IMR-90 (cell line): ENCODE results near the gene HES7. TPM values are rescaled to one million over a fixed set of nuclear protein-coding genes. Genes with fewer than 3 reads are reported as not detected.

ENCODE experiments used
- ATAC-seq: fragments of 200-7000 bp; cut with Tn5 transposase; 2 replicates; pipeline ENCODE4 v1.9.1; 2020; ENCODE audit warnings: low read depth, mild to moderate bottlenecking, moderate library complexity
- BruUV-seq: library from RNA; stranded (reverse); fragments of 400-500 nt; replicated peaks from 2 replicates; lab custom pipeline; 2021; lab: Mats Ljungman, UMichigan
- CTCF ChIA-PET: fragments of 300-600 bp; formaldehyde crosslinking; extraction: SDS; loops from one replicate; lab custom pipeline; 2021; ENCODE audit warnings: antibody characterized with exemption; lab: Yijun Ruan, JAX
- POLR2A ChIA-PET: fragments of 300-600 bp; sonication (Branson Sonifier 250); formaldehyde crosslinking; loops from one replicate; lab custom pipeline; 2022; ENCODE audit warnings: antibody characterized with exemption; ENCODE audit not compliant: unreplicated experiment; lab: Charles Lee
- DNase-seq: peaks from one replicate; pipeline ENCODE4 v3.0.0; 2013
- H2AFZ ChIP-seq: replicated peaks from 2 replicates; pipeline ENCODE3; 2013; ENCODE audit warnings: low read length, mild to moderate bottlenecking; ENCODE audit not compliant: poor library complexity
- H2AK5ac ChIP-seq: 2 replicates; pipeline ENCODE4 v1.6.1; 2013; ENCODE audit warnings: low read depth, low read length, inconsistent platforms
- H2AK9ac ChIP-seq: replicated peaks from 2 replicates; pipeline ENCODE3; 2013; ENCODE audit warnings: mild to moderate bottlenecking, low read depth, low read length, moderate library complexity; ENCODE audit not compliant: poor library complexity
- H2BK120ac ChIP-seq: 2 replicates; pipeline ENCODE4 v1.6.1; 2013; ENCODE audit warnings: low read depth, low read length, inconsistent platforms
- H2BK15ac ChIP-seq: 3 replicates; pipeline ENCODE4 v1.6.1; 2013; ENCODE audit warnings: low read depth, low read length, inconsistent platforms
- H2BK20ac ChIP-seq: 2 replicates; pipeline ENCODE4 v1.6.1; 2013; ENCODE audit warnings: low read depth, mild to moderate bottlenecking, inconsistent platforms, low read length, moderate library complexity
- H2BK5ac ChIP-seq: 2 replicates; pipeline ENCODE4 v1.6.1; 2013; ENCODE audit warnings: mild to moderate bottlenecking, low read depth, low read length, inconsistent platforms; ENCODE audit not compliant: poor library complexity, severe bottlenecking
- H3K14ac ChIP-seq: replicated peaks from 2 replicates; pipeline ENCODE4 v1.6.1; 2013; ENCODE audit warnings: low read depth, low read length, inconsistent platforms
- H3K18ac ChIP-seq: 2 replicates; pipeline ENCODE4 v1.6.1; 2013; ENCODE audit warnings: low read depth, low read length, control low read depth
- H3K23ac ChIP-seq: 2 replicates; pipeline ENCODE4 v1.6.1; 2013; ENCODE audit warnings: low read depth, low read length, inconsistent platforms
- H3K27ac ChIP-seq: 2 replicates; pipeline ENCODE4 v1.5.1; 2013; ENCODE audit warnings: mild to moderate bottlenecking, control low read depth, low read length; ENCODE audit not compliant: insufficient read depth
- H3K27me3 ChIP-seq: 2 replicates; pipeline ENCODE4 v1.6.1; 2013; ENCODE audit warnings: low read length; ENCODE audit not compliant: control insufficient read depth, insufficient read depth
- H3K36me3 ChIP-seq: 2 replicates; pipeline ENCODE4 v1.6.1; 2013; ENCODE audit warnings: low read length, mixed read lengths; ENCODE audit not compliant: control insufficient read depth, insufficient read depth
- H3K4ac ChIP-seq: 2 replicates; pipeline ENCODE4 v1.6.1; 2013; ENCODE audit warnings: low read depth, low read length, inconsistent platforms
- H3K4me1 ChIP-seq: 2 replicates; pipeline ENCODE4 v1.6.1; 2013; ENCODE audit warnings: low read length, mixed read lengths; ENCODE audit not compliant: control insufficient read depth, insufficient read depth
- H3K4me2 ChIP-seq: 2 replicates; pipeline ENCODE4 v1.6.1; 2013; ENCODE audit warnings: low read depth, mild to moderate bottlenecking, control low read depth, low read length, moderate library complexity
- H3K4me3 ChIP-seq: 2 replicates; pipeline ENCODE4 v1.5.1; 2013; ENCODE audit warnings: low read depth, mild to moderate bottlenecking, control low read depth, low read length, moderate library complexity; ENCODE audit not compliant: insufficient read depth
- H3K56ac ChIP-seq: 2 replicates; pipeline ENCODE4 v1.6.1; 2013; ENCODE audit warnings: low read length, inconsistent platforms; ENCODE audit not compliant: insufficient read depth; ENCODE audit errors: extremely low read depth
- H3K79me1 ChIP-seq, 2 experiments: 2 replicates each; pipeline ENCODE4 v1.6.1; 2013; ENCODE audit warnings: low read length in 2 of 2, inconsistent platforms in 1 of 2, low read depth in 1 of 2
- H3K9ac ChIP-seq: 2 replicates; pipeline ENCODE4 v1.6.1; 2013; ENCODE audit warnings: low read depth, low read length, control low read depth
- H3K9me1 ChIP-seq: 2 replicates; pipeline ENCODE4 v1.6.1; 2013; ENCODE audit warnings: low read length, inconsistent platforms; ENCODE audit not compliant: insufficient read depth
- H3K9me3 ChIP-seq: 2 replicates; pipeline ENCODE4 v1.6.1; 2013; ENCODE audit warnings: low read length; ENCODE audit not compliant: control insufficient read depth, insufficient read depth
- H4K20me1 ChIP-seq: 2 replicates; pipeline ENCODE4 v1.6.1; 2013; ENCODE audit warnings: low read length, inconsistent platforms; ENCODE audit not compliant: insufficient read depth
- H4K5ac ChIP-seq: 2 replicates; pipeline ENCODE4 v1.6.1; 2013; ENCODE audit warnings: mild to moderate bottlenecking, low read depth, low read length, control low read depth
- H4K8ac ChIP-seq, 2 experiments: 2 replicates each; pipeline ENCODE4 v1.6.1; 2013; ENCODE audit warnings: low read depth in 2 of 2, low read length in 2 of 2, control low read depth in 1 of 2, inconsistent platforms in 1 of 2
- H4K91ac ChIP-seq: 2 replicates; pipeline ENCODE4 v1.6.1; 2013; ENCODE audit warnings: low read depth, low read length, inconsistent platforms; ENCODE audit not compliant: insufficient read depth
- BHLHE40 ChIP-seq: fragments of 150-350 bp; IDR thresholded peaks from 2 replicates; pipeline ENCODE4 v1.6.1; 2016; ENCODE audit warnings: mild to moderate bottlenecking, low read depth, low read length
- CEBPB ChIP-seq: IDR thresholded peaks from 2 replicates; pipeline ENCODE4 v1.6.1; 2012; ENCODE audit warnings: low read depth, low read length, improper control_type of control experiment
- CHD1 ChIP-seq: IDR thresholded peaks from 2 replicates; pipeline ENCODE4 v1.6.1; 2012; ENCODE audit warnings: low read depth, low read length, improper control_type of control experiment
- MXI1 ChIP-seq: IDR thresholded peaks from 2 replicates; pipeline ENCODE4 v1.6.1; 2012; ENCODE audit warnings: low read depth, mild to moderate bottlenecking, low read length, moderate library complexity, borderline replicate concordance
- RAD21 ChIP-seq: IDR thresholded peaks from 2 replicates; pipeline ENCODE4 v1.6.1; 2012; ENCODE audit warnings: low read length, improper control_type of control experiment
- RFX5 ChIP-seq: IDR thresholded peaks from 2 replicates; pipeline ENCODE4 v1.8.0; 2012; ENCODE audit warnings: low read depth, mild to moderate bottlenecking, low read length, moderate library complexity
- WGBS, 2 experiments: methylation state at CpG; one replicate each; pipeline versions ENCODE4 v1.1.5 to v1.1.7; 2013; ENCODE audit warnings: missing lambda C conversion rate in 2 of 2; ENCODE audit not compliant: insufficient read length in 1 of 2; ENCODE audit errors: extremely low coverage in 2 of 2; 5-methylcytosine and 5-hydroxymethylcytosine counted together
- dilution Hi-C: fragments of 300-500 bp; cut with HindIII; formaldehyde crosslinking; loops from one replicate; pipeline ENCODE4 v1.14.3; 2018; ENCODE audit warnings: low sequenced_read_pairs; ENCODE audit not compliant: unreplicated experiment
- in situ Hi-C: fragments of 300-500 bp; cut with MboI; formaldehyde crosslinking; loops from 3 replicates; pipeline ENCODE4 v1.14.3; 2019; ENCODE audit warnings: low sequenced_read_pairs, inconsistent platforms, mixed read lengths
- intact Hi-C: fragments of 100-400 bp; cut with micrococcal nuclease; formaldehyde crosslinking; loops from 2 replicates; pipeline ENCODE4 v1.10.0; 2022
- polyA plus RNA-seq, 3 experiments: library from polyadenylated mRNA; depleted of rRNA; stranded (reverse); fragments of >200 nt; gene quantifications; 2 replicates each; pipeline ENCODE4 v1.2.3, GENCODE V29; 2012; ENCODE audit warnings: low replicate concordance in 1 of 3
- total RNA-seq: library from RNA; depleted of rRNA; stranded (reverse); fragments of >200 nt; gene quantifications from 2 replicates; pipeline ENCODE4 v1.2.3, GENCODE V29; 2012

The HES7 gene
- total and polyA plus RNA-seq, 2 of the 4 experiments (the other 2 are of a cell fraction), result 0.43 TPM; not detected in 1

DNA sequence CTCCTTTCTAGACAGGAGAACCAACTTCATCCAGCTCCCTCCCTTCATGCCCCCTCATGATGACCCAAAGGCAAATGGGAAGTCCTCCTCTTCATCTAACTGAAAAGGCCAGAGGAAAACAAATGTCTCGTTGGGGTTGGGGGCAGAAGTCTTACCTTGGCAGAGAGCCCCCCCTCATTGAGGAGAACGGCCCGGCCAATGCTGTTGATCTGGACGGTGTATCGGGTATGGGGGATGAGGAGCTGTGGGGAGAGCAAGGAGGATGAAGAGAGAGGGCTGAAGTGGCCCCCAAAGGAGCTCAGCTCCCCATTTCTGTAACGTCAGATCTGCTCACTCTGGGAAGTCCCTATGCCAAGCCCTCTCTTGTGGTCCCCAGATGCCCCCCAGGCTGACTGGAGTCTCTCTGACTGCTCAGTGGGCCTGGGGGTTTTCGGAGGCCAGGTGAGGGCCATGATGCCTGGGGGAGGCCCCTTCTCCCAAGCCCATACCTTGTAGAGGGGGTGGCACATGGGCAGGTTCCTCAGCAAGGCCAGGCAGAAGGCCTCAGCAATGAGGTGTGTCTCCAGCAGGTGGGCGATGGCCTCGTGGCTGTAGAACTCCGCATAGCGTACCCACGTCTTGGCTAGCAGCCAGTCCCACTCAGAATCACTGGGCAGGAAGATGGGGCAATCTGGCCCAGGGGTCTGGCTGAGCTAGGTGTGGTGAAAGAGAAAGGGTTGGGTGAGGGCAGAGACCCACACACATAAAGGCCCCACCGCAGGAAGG lies 47.2 kb downstream of the HES7 start:
- Histone ChIP-seq H3K9me1 (no peaks in the 10 kb centered on the region), H3K18ac (no peak overlapping the region), H3K4me1 (0 out of 2 replicates have a peak, but pooled peaks cover 1% of the 10 kb centered on the region), H3K56ac (no peak overlapping the region), H2AK9ac (no peak overlapping the region), H4K91ac (no peak overlapping the region), H4K20me1 (no peaks in the 10 kb centered on the region), H2BK20ac (no peak overlapping the region), H3K79me1 (no peaks in the 10 kb centered on the region), H3K14ac (no peak overlapping the region), H2AK5ac (no peak overlapping the region), H3K36me3 (no peaks in the 10 kb centered on the region), H3K27me3 (peaks cover 75% of the 10 kb centered on the region), H3K27ac (no peak overlapping the region), H2BK15ac (no peak overlapping the region), H2BK120ac (no peak overlapping the region), H3K4me3 (no peak overlapping the region), H2AFZ (no peak overlapping the region), H3K23ac (no peak overlapping the region), H3K4ac (no peak overlapping the region), H4K5ac (no peak overlapping the region), H3K9ac (no peak overlapping the region), H3K9me3 (no peaks in the 10 kb centered on the region), H4K8ac (no peak overlapping the region), H2BK5ac (no peak overlapping the region), H3K4me2 (no peak overlapping the region)
- DNase-seq (no peak), ATAC-seq (no peak)
- dilution Hi-C loops, result no loop called here
- TF ChIP-seq RAD21 (no peak), MXI1 (no peak), CEBPB (no peak), RFX5 (no peak), BHLHE40 (no peak), CHD1 (no peak)
- in situ Hi-C loops, result loop anchor here (25.0 kb wide), 2 partner anchors 236 to 686 kb away; partner anchors contain the start of genes ARHGEF15 and SPDYE4
- ChIA-PET POLR2A (no interaction called here), CTCF (interaction anchor here (0.9 kb wide), 1 partner anchor 17 kb away, joined by 4 read pairs; no protein-coding TSS in a partner anchor)
- no CpG with 5 or more reads among the region's 13 CpGs for WGBS, 2 experiments
- no TSS peak for BruUV-seq
- intact Hi-C loops, result no loop called here
